Stimulated activated naive CD4-positive, alpha-beta T cell (primary cell): ENCODE results near the gene NWD2.
"Not testable (repeated sequence)": the region's sequence is repeated elsewhere in the genome, so short reads cannot be mapped to it uniquely, and the experiment has no call there.

Source experiments
- DNase-seq, 6 experiments: peaks; one replicate each; lab custom pipeline; 2025; lab: John Stamatoyannopoulos, UW

Gene NWD2

DNA sequence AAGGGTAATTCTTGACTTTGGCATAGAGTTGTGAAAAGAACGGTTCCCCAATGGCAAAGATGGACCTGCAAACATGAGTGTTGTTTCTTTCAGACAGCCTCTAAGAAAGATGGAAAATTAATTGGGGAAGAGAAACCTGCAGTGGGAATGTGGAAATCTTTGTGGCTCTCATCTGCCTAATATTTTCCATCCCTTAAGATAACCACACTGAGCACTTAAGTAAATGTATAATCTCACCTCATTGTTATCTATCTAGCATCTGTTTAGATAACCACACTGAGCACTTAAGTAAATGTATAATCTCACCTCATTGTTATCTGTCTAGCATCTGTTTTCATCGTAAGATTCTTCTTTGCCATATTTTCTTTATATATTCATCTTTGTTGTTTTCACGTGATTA is 149.3 kb downstream of the NWD2 start:
- DNase-seq: no peak

DNA sequence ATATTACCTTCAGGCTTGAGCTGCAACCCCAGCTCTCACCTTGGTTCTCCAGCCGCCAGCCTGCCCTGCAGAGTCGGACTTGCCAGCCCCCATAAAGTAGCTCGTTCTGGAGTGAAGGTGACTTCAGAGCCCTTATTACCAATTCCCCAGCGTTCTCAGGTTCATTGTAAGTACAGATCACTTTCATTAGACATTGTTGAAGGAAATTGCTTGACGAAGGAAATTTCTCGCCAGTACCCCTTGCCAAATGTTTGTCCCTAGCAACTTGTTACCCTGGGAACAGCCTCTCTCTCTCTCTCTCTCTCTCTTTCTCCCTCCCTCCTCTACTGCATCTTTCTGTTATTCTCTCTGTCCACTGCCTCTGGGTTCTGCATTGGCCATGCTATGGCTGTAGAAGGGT is 153.0 kb downstream of the NWD2 start:
- DNase-seq: no peak

- no peak for DNase-seq
Measured at GRCh38 chr4:37400241-37400881, 155.8 kb downstream of the NWD2 start.

- DNase-seq: not testable (repeated sequence)
Measured at GRCh38 chr4:37407938-37408826, 163.6 kb downstream of the NWD2 start.

GRCh38 chr4:37413612-37414011 is 169.1 kb downstream of the NWD2 start:
- not testable (repeated sequence) for DNase-seq

DNA sequence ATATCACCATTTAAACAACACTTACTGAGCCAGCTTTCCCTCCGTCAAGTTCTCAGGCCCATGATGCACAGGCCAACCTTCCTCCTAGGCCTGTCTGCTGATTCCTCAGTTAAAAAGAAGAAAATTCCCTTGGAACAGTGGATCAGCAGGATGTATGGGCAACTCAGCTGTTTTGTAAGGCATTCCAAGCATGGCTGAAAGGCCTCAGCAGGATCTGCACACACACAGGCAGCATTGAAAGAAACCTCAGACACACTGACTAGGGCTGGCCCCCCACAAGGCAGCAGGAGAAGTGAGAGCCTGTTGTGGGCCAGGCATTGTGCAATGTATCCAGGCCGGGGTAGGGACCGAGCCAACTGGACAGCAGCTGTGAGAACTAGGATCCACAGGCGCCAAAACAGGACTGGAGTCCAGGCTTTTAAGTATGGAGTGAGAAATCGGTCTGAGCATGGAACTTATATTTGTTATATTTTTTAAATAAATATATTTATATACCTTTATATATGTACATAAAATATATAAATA is 171.4 kb downstream of the NWD2 start:
- no peak for DNase-seq

GRCh38 chr4:37421614-37422013 is 177.1 kb downstream of the NWD2 start:
- DNase-seq: no peak

GRCh38 chr4:37422102-37422501 is 177.6 kb downstream of the NWD2 start:
- DNase-seq: no peak

DNA sequence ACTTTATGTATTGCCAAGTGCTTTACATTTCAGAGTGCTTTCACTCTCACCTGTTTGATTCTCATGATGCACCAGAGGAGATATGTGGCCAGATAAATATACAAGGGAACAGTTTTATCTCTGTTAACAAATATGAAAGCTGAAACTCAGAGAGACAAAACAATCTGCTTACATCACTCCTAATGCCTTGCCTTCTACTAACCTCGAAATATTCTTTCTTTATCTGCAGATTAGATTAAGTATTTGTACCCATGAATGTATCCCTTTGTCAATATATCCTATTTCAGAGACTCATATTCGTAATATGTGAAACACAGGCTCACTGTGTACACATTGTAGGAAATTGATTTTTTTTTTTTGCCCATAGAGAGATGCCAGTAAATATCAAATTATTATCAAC is 178.1 kb downstream of the NWD2 start:
- no peak for DNase-seq

DNA sequence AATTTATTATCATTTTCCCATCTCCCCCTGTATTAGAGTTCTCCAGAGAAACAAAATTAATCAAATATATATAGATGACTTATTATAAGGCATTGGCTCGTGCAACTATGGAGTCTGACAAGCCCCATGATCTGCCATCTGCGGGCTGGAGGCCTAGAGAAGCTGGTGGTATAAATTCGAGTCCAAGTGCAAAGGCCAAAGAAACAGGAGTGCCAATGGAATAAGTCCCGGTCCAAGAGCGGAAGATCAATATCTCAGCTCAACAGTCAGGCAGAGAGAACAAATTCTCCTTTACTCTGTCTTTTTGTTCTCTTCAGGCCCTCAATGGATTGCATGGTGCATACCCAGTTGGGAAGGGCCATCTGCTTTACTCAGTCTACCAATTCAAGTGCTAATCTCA is 178.8 kb downstream of the NWD2 start:
- no peak for DNase-seq

- no peak for DNase-seq
Measured at GRCh38 chr4:37424753-37425152, 180.2 kb downstream of the NWD2 start.

DNA sequence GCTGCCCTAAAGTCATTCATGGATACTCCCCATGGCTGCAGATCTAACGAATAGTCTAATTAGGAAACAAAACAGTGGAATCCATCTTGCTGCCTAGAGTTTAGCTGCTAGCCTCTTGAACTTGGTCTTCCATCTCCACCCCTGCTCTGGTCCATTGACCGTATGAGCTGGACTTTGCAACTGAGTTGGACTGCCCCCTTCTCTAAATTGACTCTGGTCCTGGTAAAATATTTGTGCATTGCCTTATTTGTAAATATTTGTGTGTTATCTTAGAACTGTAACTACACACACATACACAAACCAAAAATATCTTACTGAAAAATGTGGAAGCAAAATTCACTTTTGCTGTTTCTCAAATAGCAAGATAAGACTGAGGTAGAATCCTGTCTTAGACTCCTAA is 181.3 kb downstream of the NWD2 start:
- no peak for DNase-seq

GRCh38 chr4:37427193-37427592 is 182.7 kb downstream of the NWD2 start:
- DNase-seq: no peak

DNA sequence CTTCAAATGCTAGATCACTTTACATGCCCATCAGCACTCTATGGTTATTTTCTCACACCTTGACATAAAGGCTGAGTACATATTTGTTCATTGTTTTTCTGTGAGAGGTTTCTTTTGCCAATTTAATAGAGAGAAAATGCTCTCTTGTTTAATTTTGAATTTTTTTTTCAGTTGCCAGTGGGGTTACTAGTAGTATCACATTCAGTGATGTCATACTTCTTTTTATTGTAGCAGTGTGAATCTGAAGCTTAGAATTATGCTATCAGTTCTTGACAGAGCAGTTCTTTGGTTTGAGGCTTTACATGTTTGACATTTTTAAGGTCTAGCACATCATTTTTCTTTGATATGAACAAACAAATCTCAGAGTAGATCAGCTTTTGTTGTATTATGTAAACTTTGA is 185.4 kb downstream of the NWD2 start:
- no peak for DNase-seq

GRCh38 chr4:37430718-37431416 is 186.3 kb downstream of the NWD2 start:
- DNase-seq: no peak

GRCh38 chr4:37431417-37431743 is 186.8 kb downstream of the NWD2 start:
- DNase-seq: no peak

- DNase-seq: no peak
Measured at GRCh38 chr4:37434469-37434868, 189.9 kb downstream of the NWD2 start.

GRCh38 chr4:37436546-37436945 is 192.0 kb downstream of the NWD2 start:
- DNase-seq: no peak

- DNase-seq: no peak
Measured at GRCh38 chr4:37437163-37437562, 192.6 kb downstream of the NWD2 start.

- DNase-seq: no peak
Measured at GRCh38 chr4:37438564-37439279, 194.2 kb downstream of the NWD2 start.

GRCh38 chr4:37439809-37440474 is 195.4 kb downstream of the NWD2 start:
- no peak for DNase-seq

- no peak for DNase-seq
Measured at GRCh38 chr4:37440501-37440900, 196.0 kb downstream of the NWD2 start.
